T-helper 9 cell (primary cell): Measurements from ENCODE around the gene ELMO2.

Source experiments
- DNase-seq: peaks from one replicate; pipeline ENCODE4 v3.0.0-alpha.2; 2020

Gene ELMO2

DNA sequence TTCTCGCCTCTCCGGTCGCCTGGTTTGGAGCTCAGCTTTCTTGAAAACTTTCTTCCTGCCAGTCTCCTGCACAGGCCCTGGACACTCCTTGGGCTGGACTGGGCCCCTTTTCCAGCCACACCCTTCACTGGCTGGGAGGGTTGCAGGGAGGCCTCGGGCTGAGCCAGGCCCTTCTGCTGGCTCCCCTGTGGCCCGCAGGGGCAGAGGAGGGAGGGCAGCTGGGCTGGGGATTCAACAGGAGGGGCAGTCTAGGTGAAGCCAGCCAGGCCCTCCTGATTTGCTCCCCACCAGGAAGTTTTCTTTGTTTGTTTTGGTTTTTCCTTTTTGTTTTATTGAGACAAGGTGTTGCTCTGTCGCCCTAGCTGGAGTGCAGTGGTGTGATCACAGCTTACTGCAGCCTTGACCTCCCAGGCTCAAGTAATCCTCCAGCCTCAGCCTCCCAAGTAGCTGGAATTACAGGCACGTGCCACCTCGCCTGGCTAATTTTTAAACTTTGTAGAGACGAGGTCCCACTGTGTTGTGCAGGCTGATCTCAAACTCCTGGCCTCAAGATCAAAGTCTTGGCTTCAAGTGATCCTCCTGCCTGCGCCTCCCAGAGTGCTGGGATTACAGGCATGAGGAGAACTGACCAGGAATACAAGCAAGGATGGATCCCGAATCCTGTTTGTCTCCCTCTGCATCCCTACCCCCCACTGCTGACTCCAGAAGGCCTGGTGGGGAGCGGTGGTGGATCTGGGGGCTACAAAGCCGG is 74.6 kb downstream of the ELMO2 start:
- no peak for DNase-seq

DNA sequence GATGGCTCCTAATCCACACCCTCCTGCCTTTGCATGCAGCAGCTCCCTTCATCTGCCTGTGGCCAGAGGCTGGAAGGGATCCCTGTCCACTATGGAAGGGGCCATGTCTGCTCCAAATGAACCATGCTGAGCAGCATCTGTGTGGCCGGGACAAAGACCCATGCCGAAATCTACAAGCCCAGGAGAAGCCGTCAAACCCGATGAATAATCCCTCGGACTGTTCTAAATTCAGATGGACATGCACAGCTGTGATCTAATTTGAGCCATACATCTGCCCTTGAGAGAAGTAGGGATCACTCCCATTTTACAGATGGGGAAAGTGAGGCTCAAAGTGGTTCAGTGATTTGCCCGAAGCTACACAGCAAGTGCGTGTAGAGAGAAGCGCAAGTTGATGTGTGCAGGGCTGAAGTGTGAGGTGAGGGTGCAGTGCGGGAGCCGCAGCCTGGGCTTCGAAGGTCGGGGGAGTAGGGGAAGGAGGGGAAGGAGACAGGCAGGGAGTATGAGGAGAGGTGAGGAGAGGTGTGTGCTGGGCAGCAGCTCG is 75.5 kb downstream of the ELMO2 start:
- no peak for DNase-seq

DNA sequence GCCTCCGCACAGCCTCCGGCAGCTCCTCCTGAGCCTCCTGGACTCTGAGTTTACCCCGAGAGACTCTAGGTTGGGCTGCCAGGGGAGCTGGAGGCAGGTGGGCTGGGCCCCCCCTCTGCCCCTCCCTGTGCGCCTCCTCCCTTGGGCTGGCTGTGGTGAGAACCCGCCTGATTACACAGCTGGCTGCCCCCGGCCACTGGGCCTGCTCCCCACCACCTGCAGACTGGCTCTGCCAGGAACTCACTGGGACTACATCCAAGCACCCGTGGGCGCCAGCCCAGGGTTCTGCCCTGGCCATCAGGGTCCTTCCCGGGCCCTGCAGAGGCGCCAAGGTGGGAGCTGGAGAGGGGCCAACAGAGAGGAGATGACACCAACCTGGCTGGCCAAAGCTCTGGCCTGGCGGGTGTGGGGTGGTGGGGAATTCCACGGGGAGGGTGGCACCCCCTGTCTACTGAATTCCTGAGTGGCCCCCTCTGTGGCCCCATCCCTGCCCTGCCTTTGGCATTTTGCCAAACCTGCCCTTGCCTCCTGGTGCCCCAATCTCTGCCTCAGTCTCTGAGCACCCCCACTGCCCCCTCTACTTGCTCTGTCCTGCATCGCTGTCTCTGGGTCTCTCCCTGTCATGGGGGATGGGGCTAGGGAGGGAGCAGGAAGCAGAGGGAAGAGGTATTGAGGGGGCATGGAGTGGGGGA is 76.2 kb downstream of the ELMO2 start:
- no peak for DNase-seq

DNA sequence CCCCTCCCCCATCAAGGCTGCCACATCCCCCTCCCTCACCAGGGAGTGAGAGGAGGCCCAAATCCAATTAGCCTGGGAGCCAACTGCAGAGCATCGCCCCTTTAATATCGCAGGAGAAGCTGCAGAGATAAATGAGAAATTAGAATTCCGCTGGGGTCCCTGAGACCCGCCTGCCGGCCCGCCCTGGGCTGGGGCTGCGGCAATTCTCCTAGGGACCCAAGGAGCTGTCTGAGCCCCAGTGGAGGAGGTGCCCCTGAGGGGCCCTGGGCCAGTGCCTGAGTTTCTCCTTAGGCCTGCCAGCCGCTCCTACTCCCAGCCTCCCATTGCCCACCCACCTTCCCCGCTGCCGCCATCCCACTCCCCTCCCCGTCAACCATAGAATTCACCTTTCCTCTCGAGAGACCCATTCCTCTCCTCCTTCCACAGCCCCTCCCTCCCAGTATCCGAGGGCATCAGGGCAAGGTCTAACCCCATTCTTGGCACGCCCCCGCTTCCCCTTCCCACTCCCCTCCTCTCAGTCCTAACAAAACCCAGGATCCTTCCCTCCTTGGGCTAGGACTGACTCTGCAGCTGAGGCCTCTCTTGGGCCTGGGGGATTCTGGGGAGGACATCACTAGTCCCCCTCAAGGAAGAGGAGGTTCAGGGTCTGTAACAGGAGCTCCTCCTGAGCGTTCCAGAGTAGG is 78.1 kb downstream of the ELMO2 start:
- DNase-seq: no peak

DNA sequence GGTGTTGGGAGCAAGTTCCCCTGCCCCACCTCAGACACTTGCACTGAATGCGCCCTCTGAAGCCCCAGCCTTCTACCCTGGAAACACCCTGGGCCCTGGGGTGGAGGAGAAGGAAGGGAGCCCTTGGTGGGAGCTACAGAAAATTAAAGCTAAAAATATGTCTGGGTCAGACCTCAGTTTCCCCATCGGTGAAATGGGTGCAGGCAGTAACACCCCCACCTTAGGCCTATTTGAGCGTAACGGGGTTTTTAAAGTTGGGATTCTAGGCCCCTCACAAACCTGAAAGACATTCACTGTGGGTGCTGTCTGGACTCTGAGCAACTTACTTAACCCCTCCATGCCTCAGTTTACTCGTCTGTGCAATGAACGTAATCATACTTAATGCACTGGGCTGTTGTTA is 78.9 kb downstream of the ELMO2 start:
- DNase-seq: no peak

DNA sequence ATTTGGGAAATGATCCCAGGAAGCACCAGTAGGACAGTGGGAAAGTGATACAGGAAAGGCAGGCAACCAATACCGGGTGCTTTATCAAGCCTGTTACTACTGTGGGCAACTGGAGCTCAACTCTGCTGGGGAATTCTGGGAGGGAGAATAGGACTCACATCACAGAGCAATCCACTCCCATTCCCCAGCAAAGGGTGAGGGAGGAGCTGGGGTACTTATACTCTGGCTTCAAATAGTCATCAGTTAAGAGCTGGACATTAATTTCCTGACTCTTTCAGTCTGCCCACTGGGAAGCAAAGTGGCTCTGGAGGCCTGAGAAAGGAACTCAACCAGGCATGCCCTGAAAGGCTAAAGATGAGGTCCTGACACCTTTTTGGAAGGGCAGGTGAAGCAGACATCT is 80.6 kb downstream of the ELMO2 start:
- DNase-seq: no peak

DNA sequence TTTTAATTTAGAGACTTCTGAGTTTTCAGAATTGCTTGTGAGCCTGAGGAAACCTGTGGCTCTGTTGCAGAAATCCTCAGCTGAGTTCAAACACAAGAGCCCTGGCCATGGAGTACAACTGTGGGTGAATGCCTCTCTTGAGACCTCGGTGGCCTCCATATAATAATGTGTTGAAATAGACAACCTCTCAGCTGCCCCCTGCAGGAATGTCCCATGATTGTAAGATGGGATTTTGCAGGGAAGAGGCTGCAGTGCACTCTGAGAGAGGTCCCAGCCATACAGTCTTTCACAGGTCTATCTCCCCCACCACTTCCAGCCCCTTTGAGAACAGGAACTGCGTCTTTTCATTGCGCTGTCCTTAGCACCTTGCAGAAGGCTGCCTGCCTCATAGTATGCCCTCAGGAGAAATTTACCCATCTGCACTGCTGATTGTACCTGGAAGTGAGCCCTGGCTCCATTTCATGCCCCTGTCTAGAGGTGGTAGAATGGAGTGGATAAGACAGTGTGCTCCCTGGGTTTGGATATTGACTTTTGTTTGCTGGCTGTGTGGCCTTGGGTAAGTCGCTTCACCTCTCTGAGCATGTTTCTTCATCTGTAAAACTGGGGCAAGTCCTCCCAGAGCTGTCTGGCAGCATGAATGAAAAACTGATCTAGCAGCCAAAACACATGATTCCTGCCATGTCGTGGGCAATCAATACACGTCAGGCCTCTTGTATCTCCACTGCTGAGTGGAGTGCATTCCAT is 81.3 kb downstream of the ELMO2 start:
- no peak for DNase-seq

DNA sequence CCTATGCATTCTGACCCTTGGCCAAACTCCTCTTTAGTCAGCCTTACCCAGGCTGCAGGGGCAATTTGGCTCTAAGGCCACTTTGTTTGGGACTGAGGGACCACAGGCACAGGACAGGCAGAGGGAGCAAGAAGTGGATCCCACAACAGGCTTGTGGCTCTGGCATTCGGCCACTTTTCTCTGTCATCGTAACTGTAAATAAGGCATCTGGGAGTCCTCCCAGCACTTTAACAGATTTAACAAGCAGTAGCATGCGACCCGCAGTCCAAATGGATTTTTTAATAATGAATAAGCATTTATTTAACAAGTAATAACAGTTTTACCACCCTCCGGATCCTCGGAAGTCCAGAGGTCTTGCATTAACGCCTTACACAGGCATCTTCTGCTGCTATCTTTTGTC is 82.0 kb downstream of the ELMO2 start:
- no peak for DNase-seq

DNA sequence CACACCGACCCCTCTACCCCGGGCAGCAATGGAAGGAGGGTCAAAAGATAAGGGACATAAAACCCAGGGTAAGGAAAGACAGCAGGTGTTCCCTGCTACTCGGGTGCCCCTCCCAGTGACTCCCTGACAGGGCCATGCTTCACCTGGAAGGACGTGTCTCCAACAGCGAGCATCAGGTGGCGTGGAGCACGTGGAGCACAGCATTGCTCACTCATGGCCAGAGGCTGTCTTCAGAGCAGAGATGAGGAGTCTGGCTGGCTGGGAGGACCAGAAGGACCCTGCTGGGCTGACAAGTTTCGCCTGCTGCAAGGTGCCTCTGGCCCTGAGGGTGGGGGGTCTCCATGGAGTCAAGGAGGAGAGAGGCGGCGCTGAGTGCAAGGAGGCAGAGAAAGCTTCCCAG is 82.9 kb downstream of the ELMO2 start:
- no peak for DNase-seq

DNA sequence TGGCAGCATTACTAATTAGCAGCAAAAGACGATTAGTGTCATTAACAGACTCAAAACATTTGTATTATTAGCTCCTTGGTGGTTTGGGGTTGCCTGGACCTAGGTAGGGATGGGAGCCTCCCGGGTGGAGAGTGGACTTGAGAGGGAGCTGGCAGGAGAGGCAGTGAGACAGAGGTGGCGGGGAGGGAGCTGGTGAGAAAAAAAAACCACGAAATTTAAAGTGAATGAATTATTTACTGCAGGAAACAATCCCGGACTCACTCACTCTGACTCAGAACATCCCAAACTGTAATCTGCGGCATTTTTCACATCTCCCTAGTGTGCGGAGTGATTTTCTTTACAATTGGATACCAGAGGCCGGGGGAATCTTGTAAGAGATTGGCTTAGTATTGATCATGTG is 83.8 kb downstream of the ELMO2 start:
- DNase-seq: no peak

DNA sequence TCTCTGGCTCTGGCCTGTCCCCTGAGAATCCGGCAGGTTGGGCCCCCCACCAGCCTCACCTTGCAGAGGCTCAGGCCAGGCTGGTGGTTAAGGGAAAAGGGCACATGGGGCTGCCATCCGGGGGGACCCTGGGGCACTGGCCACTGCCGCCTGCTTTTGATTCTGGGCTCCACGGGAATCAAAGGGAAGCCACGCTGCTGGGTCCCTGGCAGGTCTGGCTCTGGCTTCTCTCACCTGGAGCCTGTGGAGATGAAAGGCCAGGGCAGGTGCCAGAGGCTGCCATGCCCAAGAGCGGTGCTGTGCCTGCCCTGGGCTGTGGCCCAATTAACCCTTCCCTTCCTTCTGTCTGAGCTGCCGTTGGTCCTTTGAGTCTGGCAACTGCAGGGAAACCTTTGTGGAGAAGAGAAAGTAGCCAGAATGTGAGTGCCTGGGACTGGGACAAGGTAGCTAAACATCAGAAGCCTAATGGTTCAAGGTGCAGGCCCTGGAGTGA is 88.7 kb downstream of the ELMO2 start:
- DNase-seq: no peak

DNA sequence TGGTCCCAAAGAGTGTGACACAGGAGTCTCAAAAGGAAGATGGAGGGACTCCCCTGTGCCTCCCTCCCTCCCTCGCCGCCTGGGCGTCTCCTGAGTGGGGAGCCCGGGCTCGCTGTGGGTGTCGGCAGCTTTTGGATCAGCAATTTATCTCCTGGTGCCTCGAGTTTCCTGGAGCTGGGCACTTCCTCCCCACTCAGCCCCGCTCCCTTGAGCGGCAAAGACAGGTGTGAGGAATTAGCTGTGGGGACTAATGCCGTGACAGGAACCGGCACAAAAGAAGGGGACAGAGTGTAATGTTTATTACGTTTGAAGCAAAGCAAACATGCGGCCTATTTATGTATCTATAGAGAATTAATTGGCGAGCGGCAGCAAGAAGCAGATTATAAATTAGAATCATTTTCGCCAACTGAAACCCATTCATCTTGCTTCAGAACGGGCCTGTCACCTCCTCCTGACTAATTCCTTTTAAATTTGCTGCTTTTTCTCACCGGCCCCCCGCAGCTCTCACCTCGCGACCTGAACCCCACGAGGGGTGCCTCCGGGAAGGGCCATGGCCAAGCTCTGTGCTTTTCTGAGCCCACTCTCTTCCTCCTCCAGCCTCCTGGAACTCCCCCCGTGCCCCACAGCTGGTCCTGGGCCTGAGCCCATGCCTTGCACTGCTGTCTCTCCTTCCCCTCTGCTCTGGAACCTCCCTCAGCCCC is 89.3 kb downstream of the ELMO2 start:
- DNase-seq: no peak
